Stimulated activated CD4-positive, alpha-beta T cell treated with anti-CD3 and anti-CD28 coated beads, TNF-alpha, amount 100 ng/mL, for 48 hours (primary cell): Measurements from ENCODE around the gene TMEM50B.
"Not testable (repeated sequence)": the region's sequence is repeated elsewhere in the genome, so short reads cannot be mapped to it uniquely, and the experiment has no call there.

Source experiments
- DNase-seq, 3 donors: peaks; one replicate each; pipeline ENCODE4 v3.0.0-alpha.2; 2020; ENCODE audit warnings: low read depth in 3 of 3

The TMEM50B gene

GRCh38 chr21:33428669-33429068 lies 51.1 kb downstream of the TMEM50B start:
- no peak for DNase-seq

GRCh38 chr21:33427051-33427450 lies 52.7 kb downstream of the TMEM50B start:
- no peak for DNase-seq

- no peak for DNase-seq
Measured at GRCh38 chr21:33425825-33426224, 53.9 kb downstream of the TMEM50B start.

DNA sequence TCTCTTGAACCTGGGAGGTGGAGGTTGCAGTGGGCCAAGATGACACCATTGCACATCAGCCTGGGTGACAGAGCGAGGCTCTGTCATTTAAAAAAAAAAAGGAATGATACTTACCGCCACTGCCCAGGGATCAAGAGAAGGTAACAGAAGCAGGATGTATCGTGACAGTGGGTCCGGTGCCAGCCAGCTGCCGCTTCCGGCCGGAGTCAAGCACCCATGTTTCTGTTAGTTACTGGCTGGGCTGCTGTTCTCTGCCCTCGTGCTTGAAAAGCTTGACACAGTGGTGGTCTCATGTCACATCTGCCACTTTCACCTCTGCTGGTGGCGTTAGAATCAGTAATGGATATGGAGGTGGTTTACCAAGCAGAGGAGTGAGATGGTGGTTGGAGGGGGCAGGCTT lies 55.6 kb downstream of the TMEM50B start:
- DNase-seq, result no peak

- DNase-seq, result no peak
Measured at GRCh38 chr21:33421713-33422393, 57.9 kb downstream of the TMEM50B start.

DNA sequence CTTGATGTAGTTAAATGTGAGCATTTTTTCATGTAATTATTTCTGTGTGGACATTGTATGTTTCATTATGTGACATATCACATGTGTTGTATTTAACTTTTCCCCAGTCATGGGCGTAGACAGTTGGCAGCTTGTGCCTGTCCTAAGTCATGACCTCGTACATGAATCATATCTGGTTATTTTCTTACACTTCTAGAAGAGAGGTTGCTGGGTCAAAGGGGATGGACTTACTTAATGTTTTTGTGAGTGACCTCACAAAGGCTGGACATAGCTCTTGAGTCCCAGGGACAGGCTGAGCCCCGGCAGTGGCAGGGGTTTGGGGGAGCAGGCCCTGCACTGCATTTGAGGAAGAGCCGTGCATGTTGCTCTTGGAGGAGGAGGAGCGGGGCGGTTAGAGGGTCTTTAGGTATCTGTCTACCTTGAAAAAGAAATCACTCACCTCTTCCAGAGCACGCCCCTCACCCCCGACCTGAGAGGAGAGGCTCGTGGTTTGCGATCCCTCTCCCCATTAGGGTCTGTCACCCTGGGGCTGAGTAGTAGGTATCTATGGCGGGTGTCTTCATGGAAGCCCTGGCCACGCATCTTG lies 60.1 kb downstream of the TMEM50B start:
- no peak for DNase-seq

DNA sequence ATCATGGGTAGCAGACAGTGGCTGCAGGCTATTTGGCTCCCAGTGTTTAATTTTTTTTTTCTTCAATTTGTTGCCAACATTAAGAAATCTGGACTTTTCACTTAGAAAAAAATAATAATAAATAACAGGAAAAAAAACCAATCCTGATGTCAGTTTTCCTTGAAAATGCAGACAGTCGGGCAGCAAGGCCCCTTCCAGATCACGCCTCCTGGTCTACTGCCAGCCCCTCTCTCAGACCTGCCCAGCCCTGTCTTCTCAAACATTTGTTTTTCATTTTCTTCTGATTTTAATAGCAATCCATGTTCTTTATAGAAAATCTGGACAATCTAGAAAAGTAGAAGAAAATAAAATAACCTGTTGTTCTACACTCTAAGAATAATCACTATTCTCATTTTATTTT lies 61.1 kb downstream of the TMEM50B start:
- DNase-seq, result no peak

GRCh38 chr21:33414926-33415325 lies 64.8 kb downstream of the TMEM50B start:
- no peak for DNase-seq

GRCh38 chr21:33414068-33414467 lies 65.7 kb downstream of the TMEM50B start:
- no peak for DNase-seq

- no peak for DNase-seq
Measured at GRCh38 chr21:33412832-33413519, 66.8 kb downstream of the TMEM50B start.

DNA sequence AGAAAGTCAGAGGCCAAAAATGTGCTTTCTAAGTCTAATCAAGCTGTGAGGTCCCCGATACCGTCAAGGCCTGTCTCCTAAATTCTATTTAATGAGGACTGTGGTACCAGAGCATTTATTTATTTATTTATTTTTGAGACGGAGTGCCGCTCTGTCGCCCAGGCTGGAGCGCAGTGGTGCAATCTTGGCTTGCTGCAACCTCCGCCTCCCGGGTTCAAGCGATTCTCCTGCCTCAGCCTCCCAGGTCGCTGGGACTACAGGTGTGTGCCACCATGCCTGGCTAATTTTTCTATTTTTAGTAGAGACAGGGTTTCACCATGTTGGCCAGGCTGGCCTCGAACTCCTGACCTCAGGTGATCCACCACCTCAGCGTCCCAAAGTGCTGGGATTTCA lies 67.3 kb downstream of the TMEM50B start:
- not testable (repeated sequence) for DNase-seq

DNA sequence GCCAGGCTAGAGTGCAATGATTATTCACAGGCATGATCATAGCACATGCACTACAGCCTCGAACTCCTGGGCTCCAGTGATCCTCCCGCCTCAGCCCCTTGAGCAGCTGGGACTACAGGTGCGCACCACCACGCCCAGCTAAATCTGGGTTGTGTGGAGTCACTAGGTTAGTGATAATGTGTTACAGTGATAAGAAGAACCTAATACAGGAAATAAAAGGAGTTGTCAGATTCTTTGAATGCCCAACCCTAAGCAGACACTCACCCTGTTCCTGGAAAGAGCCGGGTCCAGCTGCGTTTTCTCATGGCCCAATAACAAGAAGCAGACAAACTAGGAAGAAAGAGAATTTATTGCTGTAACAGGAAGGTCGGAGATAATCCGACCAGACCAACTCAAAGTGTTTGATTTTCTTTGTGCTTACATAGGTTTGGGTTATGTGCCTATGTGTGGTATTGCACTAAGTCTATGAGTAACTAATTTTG lies 67.8 kb downstream of the TMEM50B start:
- no peak for DNase-seq

DNA sequence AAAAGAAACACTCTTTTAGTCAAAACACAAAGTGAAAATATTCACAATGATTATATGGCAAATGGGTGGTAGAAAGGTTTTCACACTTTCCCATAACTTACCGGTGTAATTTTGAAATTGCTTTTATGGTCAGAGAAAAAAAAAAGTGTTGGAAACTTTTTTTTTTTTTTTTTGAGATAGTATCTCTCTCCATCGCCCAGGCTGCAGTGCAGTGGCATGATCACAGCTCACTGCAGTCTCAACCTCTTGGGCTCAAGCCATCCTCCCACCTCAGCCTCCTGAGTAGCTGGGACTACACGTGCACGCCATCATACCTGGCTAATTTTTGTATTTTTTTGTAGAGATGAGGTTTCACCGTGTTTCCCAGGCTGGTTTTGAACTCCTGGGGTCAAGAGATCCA lies 73.3 kb downstream of the TMEM50B start:
- DNase-seq, result no peak

DNA sequence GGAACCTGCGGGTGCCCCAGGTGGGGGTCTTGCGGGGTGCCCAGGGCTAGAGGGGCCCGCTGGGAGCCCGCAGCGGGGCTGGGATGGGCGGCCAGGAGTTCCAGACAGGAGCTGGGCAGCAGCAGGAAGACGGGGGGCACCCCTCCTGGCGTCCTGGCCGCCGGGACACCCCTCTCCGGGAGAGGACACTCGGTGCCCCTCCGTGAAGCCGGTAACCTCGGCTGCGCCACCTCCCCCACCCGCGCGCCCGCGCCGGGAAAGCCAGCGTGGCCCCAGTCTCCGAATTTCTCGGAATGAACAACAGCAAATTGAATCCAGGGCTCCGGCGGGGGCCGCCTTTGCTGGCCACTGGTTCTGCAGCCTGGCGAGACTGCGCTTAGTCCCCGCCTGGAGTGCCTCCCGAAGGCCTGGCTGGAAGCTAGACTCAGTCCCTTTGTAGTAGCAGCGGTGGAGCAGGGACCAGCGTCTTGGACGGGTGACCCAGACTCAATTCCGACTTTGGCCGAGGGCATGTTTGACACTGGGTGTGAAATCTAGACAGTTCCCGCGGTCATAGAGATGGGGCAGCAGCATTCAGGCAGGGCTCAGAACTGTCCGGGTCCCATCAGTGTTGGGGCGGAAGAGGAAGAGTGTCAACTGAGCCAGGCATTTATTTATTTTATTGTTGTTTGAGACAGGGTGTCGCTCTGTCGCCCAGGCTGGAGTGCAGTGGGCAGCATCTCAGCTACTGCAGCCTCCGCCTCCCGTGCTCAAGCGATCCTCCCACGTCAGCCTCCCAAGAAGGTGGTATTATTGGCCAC lies 75.8 kb downstream of the TMEM50B start:
- DNase-seq, result no peak

DNA sequence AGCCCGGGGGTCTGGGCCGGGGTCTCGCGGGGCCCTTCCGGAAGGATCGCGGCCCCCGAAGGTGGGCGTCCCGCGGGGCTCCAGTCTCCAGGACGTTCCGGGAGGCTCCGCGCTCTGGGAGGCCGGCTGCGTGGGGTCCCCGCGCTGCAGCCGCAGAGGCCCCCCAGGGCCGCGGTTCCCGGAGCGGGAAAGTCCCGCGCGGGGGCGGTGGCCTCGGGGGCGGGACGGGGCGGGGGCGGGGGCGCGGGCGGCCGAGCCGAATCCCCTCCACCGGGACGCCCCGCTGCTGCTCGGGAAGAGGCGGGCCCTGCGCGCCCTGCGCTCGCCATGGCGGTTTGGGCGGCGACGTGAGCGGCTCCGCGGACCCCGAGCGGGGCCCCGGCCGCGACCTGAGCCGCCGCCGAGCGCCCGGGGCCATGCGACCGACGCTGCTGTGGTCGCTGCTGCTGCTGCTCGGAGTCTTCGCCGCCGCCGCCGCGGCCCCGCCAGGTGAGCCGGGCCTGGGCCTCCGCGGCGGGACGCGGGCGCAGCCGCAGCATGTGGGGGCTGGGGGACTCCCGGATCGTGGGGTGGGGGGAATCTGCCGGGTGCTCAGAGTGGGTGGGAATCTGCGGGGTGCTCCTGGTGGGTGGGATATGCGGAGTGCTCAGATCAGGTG lies 76.5 kb downstream of the TMEM50B start, which contains the start of gene IFNGR2:
IFNGR2 (plus strand) TSS at position 286 of the 658 bp plus-strand sequence; CDS start at position 417, 131 bp downstream.
- no peak for DNase-seq

DNA sequence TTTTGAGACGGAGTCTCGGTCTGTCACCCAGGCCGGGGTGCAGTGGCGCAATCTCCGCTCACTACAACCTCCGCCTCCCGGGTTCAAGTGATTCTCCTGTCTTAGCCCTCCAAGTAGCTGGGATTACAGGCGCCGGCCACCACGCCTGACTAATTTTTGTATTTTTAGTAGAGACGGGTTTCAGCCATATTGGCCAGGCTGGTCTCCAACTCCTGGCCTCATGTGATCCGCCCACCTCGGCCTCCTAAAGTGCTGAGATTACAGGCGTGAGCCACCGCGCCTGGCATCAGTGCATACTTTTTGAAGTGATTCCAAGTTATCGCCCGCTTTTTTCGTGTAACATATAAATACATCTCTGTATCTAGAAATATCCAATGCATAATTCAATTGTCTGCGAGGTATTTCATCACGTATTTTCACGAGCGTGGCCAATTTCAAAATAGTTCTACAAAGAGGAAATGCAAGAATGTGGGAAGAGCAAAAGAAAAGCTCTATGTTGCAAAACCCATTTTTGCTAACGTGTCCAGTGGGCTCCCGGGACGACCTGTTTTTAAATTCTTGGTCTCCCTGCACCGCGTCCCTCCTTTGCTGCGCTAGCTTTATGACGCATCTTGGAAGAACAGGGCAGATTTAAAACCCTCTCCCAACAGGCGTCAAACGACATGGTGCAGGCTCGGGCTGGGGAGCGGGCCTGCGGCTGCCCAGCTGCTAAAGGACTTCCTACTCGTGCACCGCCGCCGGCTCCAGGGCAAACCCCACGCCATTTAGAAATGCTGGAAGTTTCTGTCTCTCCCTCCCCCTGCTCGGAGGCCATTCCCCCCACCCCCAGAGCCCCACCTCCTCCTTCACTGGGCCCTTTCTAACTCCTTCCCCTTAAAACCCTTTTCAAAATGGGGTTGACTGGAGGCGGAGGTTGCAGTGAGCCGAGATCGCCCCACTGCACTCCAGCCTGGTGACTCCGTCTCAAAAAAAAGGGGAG lies 77.5 kb downstream of the TMEM50B start:
- DNase-seq, result no peak

- DNase-seq, result no peak
Measured at GRCh38 chr21:33401630-33401992, 78.2 kb downstream of the TMEM50B start.
